RWPE1 (cell line): ENCODE results near the gene CLINT1.

ENCODE experiments used
- CTCF ChIA-PET: fragments of 350-600 bp; sonication (Branson Sonifier 250); formaldehyde crosslinking; extraction: SDS; loops from one replicate; lab custom pipeline; 2021; lab: Yijun Ruan, JAX
- POLR2A ChIA-PET: fragments of 400-600 bp; formaldehyde crosslinking; extraction: SDS; loops from one replicate; lab custom pipeline; 2020; ENCODE audit warnings: antibody characterized with exemption; ENCODE audit not compliant: low non-redundant PET; lab: Yijun Ruan, JAX
- DNase-seq: peaks from one replicate; pipeline ENCODE4 v3.0.0; 2012; ENCODE audit warnings: low spot score
- H3K27ac ChIP-seq: fragments of 450-650 bp; 2 replicates; pipeline ENCODE4 v1.5.1; 2017
- CTCF ChIP-seq: fragments of 450-650 bp; conservative IDR thresholded peaks from 2 replicates; pipeline ENCODE4 v1.5.1; 2017; ENCODE audit warnings: low read depth, mild to moderate bottlenecking

The CLINT1 gene

GRCh38 chr5:157827423-157827822 lies 31.5 kb downstream of the CLINT1 start:
- CTCF ChIA-PET = no interaction called here
- TF ChIP-seq CTCF = no peak
- H3K27ac ChIP-seq = no peak overlapping the region
- POLR2A ChIA-PET = no interaction called here
- DNase-seq = no peak

- ChIA-PET POLR2A (no interaction called here), CTCF (interaction anchor here (0.7 to 1.3 kb wide), 2 partner anchors 8 to 194 kb away, joined by 3 to 9 read pairs; no protein-coding TSS in a partner anchor)
- H3K27ac ChIP-seq = no peak overlapping the region
- no peak for DNase-seq
- TF ChIP-seq CTCF = no peak
These were observed 35.3 kb downstream of the CLINT1 start for GRCh38 chr5:157823655-157824054.

- H3K27ac ChIP-seq = no peak overlapping the region
- POLR2A ChIA-PET = no interaction called here
- TF ChIP-seq CTCF = no peak
These were observed 36.9 kb downstream of the CLINT1 start for GRCh38 chr5:157821822-157822622.

GRCh38 chr5:157821405-157821804 lies 37.5 kb downstream of the CLINT1 start:
- TF ChIP-seq CTCF = no peak
- CTCF ChIA-PET = no interaction called here
- no peak overlapping the region for H3K27ac ChIP-seq
- POLR2A ChIA-PET = no interaction called here
- no peak for DNase-seq

More at GRCh38 chr5:157821822-157822622, 36.9 kb downstream of the CLINT1 start:
- CTCF ChIA-PET = interaction anchor here (1.3 kb wide), 1 partner anchor 9 kb away, joined by 9 read pairs; no protein-coding TSS in a partner anchor
- DNase-seq = no peak

GRCh38 chr5:157820593-157821252 lies 38.2 kb downstream of the CLINT1 start:
- TF ChIP-seq CTCF = peak; percentile 69
- POLR2A ChIA-PET = no interaction called here
- CTCF ChIA-PET = interaction anchor here (0.8 to 1.1 kb wide), 4 partner anchors 12 to 174 kb away, joined by 3 to 5 read pairs (median 4); no protein-coding TSS in a partner anchor
- peak; percentile 35 for DNase-seq
- no peak overlapping the region for H3K27ac ChIP-seq

- no peak for TF ChIP-seq CTCF
- no peak overlapping the region for H3K27ac ChIP-seq
- ChIA-PET CTCF (interaction anchor here (0.6 to 1.1 kb wide), 7 partner anchors 9 to 1493 kb away, joined by 3 to 8 read pairs (median 4); no protein-coding TSS in a partner anchor), POLR2A (no interaction called here)
- DNase-seq = no peak
These were observed 39.3 kb downstream of the CLINT1 start for GRCh38 chr5:157819502-157820115.
